HG03378 (cell line): Measurements from ENCODE around the gene RXYLT1.
"Not testable (repeated sequence)": the region's sequence is repeated elsewhere in the genome, so short reads cannot be mapped to it uniquely, and the experiment has no call there.

Experiments
- ATAC-seq: cut with Tn5 transposase; IDR thresholded peaks from one replicate; pipeline ENCODE4 v1.9.1; 2021; ENCODE audit warnings: mild to moderate bottlenecking, moderate library complexity; ENCODE audit not compliant: unreplicated experiment

Gene RXYLT1

GRCh38 chr12:63779498-63780481, at the start of gene RXYLT1:
Gene RXYLT1, plus strand, starts transcription at chr12:63779909. Its CDS starts 52 bp downstream, at chr12:63779961.
- ATAC-seq = peak; percentile 83

GRCh38 chr12:63732779-63733178, 46.9 kb upstream of the RXYLT1 start:
- not testable (repeated sequence) for ATAC-seq

GRCh38 chr12:63733585-63733984, 46.1 kb upstream of the RXYLT1 start:
- ATAC-seq = not testable (repeated sequence)

- not testable (repeated sequence) for ATAC-seq
Observed at GRCh38 chr12:63740551-63740950, 39.2 kb upstream of the RXYLT1 start.

- ATAC-seq = not testable (repeated sequence)
Observed at GRCh38 chr12:63741431-63741830, 38.3 kb upstream of the RXYLT1 start.

- ATAC-seq = not testable (repeated sequence)
Observed at GRCh38 chr12:63744110-63744509, 35.6 kb upstream of the RXYLT1 start.

- ATAC-seq = not testable (repeated sequence)
Observed at GRCh38 chr12:63746470-63746869, 33.2 kb upstream of the RXYLT1 start.

GRCh38 chr12:63747136-63747535, 32.6 kb upstream of the RXYLT1 start:
- not testable (repeated sequence) for ATAC-seq

GRCh38 chr12:63747553-63747952, 32.2 kb upstream of the RXYLT1 start:
- ATAC-seq = no peak

GRCh38 chr12:63752283-63752682, 27.4 kb upstream of the RXYLT1 start:
- no peak for ATAC-seq

GRCh38 chr12:63752841-63753240, 26.9 kb upstream of the RXYLT1 start:
- no peak for ATAC-seq

GRCh38 chr12:63753743-63754142, 26.0 kb upstream of the RXYLT1 start:
- no peak for ATAC-seq

GRCh38 chr12:63764481-63764880, 15.2 kb upstream of the RXYLT1 start:
- no peak for ATAC-seq

- no peak for ATAC-seq
Observed at GRCh38 chr12:63766498-63766897, 13.2 kb upstream of the RXYLT1 start.

GRCh38 chr12:63770375-63770774, 9.3 kb upstream of the RXYLT1 start:
- no peak for ATAC-seq

- ATAC-seq = no peak
Observed at GRCh38 chr12:63777340-63777739, 2.4 kb upstream of the RXYLT1 start.

GRCh38 chr12:63782466-63782865, 2.8 kb downstream of the RXYLT1 start:
- no peak for ATAC-seq

- ATAC-seq = no peak
Observed at GRCh38 chr12:63787306-63787705, 7.6 kb downstream of the RXYLT1 start.

GRCh38 chr12:63790608-63790945, 10.9 kb downstream of the RXYLT1 start:
- no peak for ATAC-seq

GRCh38 chr12:63792338-63792737, 12.6 kb downstream of the RXYLT1 start:
- no peak for ATAC-seq

GRCh38 chr12:63795032-63795687, 15.5 kb downstream of the RXYLT1 start:
- no peak for ATAC-seq

- no peak for ATAC-seq
Observed at GRCh38 chr12:63795944-63796343, 16.2 kb downstream of the RXYLT1 start.
